ENCODE measurements around the gene TRAF3. TPM values are rescaled to one million over a fixed set of nuclear protein-coding genes. Genes with fewer than 3 reads are reported as not detected.

TRAF3 gene
- total RNA-seq, 2 experiments from 2014 or later, result 39.1 to 40.2 TPM

DNA sequence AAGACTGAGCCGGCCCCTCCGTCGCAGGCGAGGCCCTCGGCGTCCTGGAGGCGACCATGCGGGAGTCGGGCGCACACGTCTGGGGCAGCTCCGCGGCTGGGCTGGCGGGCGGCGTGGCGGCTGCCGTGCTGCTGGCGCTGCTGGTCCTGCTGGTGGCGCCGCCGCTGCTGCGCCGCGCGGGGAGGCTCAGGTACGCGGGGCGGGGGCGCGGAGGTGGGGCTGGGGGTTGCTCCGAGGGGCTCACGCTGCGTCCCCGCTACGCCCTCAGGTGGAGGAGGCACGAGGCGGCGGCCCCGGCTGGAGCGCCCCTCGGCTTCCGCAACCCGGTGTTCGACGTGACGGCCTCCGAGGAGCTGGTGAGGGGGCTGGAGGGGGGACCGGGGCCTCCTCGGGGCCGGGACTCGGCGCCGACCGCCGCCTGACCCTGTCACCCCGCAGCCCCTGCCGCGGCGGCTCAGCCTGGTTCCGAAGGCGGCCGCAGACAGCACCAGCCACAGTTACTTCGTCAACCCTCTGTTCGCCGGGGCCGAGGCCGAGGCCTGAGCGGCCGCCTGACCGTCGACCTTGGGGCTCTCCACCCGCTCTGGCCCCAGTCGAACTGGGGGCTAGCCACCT, 153.0 kb downstream of the TRAF3 start:
- ATAC-seq (no peak), DNase-seq (no peak)
- POLR2A ChIA-PET, result interaction anchor here (1.0 kb wide), 1 partner anchor 221 kb away, joined by 3 read pairs; no protein-coding TSS in a partner anchor
- CTCF ChIA-PET, result interaction anchor here (1.1 kb wide), 2 partner anchors 8 to 12 kb away, joined by 3 read pairs; partner anchors contain the start of gene AMN
- intact Hi-C loops (cut with micrococcal nuclease), result no loop called here
- Mint-ChIP-seq H3K9me3 (no peaks in the 10 kb centered on the region), H3K4me3 (no peak overlapping the region), H3K27me3 (peaks cover 19% of the 10 kb centered on the region), H3K27ac (no peak overlapping the region), H3K4me1 (ENCODE audit: low read depth) (peaks cover 3% of the 10 kb centered on the region), H3K36me3 (ENCODE audit: low read depth) (no peaks in the 10 kb centered on the region)
- TF ChIP-seq, protein P1, sequence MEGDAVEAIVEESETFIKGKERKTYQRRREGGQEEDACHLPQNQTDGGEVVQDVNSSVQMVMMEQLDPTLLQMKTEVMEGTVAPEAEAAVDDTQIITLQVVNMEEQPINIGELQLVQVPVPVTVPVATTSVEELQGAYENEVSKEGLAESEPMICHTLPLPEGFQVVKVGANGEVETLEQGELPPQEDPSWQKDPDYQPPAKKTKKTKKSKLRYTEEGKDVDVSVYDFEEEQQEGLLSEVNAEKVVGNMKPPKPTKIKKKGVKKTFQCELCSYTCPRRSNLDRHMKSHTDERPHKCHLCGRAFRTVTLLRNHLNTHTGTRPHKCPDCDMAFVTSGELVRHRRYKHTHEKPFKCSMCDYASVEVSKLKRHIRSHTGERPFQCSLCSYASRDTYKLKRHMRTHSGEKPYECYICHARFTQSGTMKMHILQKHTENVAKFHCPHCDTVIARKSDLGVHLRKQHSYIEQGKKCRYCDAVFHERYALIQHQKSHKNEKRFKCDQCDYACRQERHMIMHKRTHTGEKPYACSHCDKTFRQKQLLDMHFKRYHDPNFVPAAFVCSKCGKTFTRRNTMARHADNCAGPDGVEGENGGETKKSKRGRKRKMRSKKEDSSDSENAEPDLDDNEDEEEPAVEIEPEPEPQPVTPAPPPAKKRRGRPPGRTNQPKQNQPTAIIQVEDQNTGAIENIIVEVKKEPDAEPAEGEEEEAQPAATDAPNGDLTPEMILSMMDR (IDR thresholded peaks at IDR 0.05), result no peak

DNA sequence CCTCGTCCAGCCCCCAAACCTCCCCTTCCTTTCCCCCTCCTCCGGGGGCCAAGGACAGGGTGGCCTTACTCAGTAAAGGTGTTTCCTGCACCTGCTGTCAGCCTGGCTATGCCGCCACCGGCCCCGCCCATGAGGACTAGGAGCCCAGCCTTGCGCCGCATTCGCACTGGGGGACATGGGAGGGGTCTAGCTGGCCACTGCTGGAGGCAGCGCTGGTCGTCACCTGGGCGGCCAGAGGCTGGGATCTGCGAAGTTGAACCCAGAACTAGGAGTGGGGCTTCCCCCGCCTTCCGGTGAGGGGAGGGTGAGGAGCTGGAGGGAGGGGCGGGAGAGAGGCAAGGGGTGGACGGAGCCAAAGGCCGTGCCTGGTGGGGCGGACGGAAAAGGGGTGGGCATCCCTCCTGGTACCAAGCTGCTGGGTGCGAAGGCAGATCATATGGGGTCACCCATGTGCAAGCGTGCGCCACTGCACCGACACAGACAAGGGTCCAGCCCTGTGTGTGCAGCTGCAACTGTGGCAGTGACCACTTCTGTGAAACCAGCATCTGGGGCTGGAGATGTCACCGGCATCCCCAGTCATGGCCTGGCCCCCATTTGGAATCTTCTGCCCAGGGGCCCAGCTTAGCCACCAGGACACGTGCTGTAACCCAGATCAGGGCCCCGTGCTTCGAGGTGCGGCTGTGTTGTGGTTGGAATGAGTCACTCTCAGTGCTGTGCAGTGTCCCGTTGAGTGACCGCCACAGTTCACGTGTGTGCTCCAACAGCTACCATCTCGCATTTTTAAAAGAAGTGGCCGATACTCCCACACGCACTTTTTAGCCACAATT, 153.7 kb downstream of the TRAF3 start:
- Mint-ChIP-seq H3K4me3 (no peak overlapping the region), H3K4me1 (ENCODE audit: low read depth) (peaks cover 3% of the 10 kb centered on the region), H3K9me3 (no peaks in the 10 kb centered on the region), H3K27me3 (peaks cover 17% of the 10 kb centered on the region), H3K36me3 (ENCODE audit: low read depth) (no peaks in the 10 kb centered on the region), H3K27ac (no peak overlapping the region)
- ATAC-seq (no peak), DNase-seq (no peak)
- POLR2A ChIA-PET, result interaction anchor here (0.6 to 1.0 kb wide), 2 partner anchors 40 to 222 kb away, joined by 3 read pairs; no protein-coding TSS in a partner anchor
- intact Hi-C loops (cut with micrococcal nuclease), result no loop called here
- CTCF ChIA-PET, result interaction anchor here (0.8 to 1.1 kb wide), 3 partner anchors 9 to 59 kb away, joined by 3 read pairs; partner anchors contain the start of gene AMN
- TF ChIP-seq, protein P1 (IDR thresholded peaks at IDR 0.05), result no peak

DNA sequence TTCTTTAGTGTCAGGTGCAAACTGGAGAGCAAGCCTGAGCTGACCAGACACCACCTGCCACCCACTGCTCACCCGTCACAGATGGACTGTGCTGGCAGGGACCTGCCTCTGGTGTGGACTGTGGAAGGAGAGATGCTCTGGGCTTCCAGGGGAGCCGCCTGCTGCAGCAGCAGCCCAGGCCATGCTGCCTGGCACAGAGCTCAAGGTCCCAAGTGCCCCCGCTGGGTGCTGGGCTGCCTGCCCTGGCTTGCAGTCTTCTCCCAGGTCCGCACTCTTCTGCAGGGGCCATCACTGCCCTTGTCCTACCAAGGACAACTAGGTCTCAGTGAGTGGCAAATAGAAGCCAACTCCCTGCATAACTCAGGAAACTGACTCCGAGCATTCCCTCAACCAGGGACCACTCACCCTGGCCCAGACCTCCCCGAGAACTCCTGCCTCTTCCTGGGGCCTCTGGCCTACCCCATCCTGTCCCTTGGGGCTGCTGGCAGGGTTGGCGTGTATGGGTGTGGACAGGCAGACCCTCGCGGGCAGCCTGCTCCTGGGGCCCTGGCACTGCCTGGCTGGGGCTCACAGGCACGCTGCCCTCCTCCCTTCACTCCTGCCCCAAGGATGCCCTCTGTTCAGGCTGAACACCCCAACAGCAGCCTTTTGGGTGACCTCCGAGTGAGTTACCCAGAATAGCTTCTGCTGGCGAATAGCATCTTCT, 154.5 kb downstream of the TRAF3 start:
- Mint-ChIP-seq H3K27me3 (peaks cover 14% of the 10 kb centered on the region), H3K4me3 (no peak overlapping the region), H3K4me1 (ENCODE audit: low read depth) (peaks cover 3% of the 10 kb centered on the region), H3K27ac (no peak overlapping the region), H3K36me3 (ENCODE audit: low read depth) (no peaks in the 10 kb centered on the region), H3K9me3 (no peaks in the 10 kb centered on the region)
- POLR2A ChIA-PET, result no interaction called here
- no peak for DNase-seq
- CTCF ChIA-PET, result interaction anchor here (0.8 kb wide), 1 partner anchor 60 kb away, joined by 3 read pairs; no protein-coding TSS in a partner anchor
- TF ChIP-seq, protein P1 (IDR thresholded peaks at IDR 0.05), result no peak
- no peak for ATAC-seq
- intact Hi-C loops (cut with micrococcal nuclease), result no loop called here

DNA sequence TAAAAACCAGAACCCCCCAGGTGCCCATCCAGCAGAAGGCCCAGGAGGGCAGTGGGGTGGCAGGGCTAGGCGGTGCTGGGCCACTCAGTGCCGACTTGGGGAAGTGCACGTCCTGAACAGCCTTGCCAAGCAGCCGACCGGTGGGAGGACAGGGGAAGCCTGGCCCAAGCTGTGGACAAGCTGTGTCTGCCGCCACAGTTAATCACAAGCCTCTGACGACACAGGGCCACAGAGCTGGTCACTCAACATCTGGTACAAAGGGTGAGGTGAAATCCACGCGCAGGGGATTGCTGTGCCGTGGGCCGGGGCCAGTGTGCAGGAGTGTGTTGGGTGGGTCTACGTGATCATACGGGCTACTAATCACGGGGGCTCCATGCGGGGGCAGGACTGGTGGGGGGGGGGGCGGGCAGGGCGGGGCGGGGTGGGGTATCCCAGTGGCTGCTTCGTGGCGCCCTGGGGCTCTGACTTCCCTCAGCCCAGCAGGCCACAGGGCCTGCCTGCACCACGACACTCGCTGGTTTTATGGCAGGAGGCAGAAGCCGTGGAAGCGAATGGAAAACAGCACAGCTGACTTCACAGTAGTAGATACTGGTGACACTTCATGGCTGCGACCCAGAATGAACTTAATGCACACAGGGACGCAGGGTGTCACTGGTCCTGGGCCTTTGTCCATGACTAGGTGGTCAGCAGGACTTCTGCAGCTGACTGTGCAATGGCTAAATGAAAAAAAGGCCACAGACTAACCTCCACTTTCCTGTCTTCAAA, 155.4 kb downstream of the TRAF3 start:
- CTCF ChIA-PET, result interaction anchor here (0.9 kb wide), 1 partner anchor 238 kb away, joined by 3 read pairs; no protein-coding TSS in a partner anchor
- intact Hi-C loops (cut with micrococcal nuclease), result no loop called here
- TF ChIP-seq, protein P1 (IDR thresholded peaks at IDR 0.05), result no peak

More for the DNA sequence above, 155.4 kb downstream of the TRAF3 start:
- no peaks in the 10 kb centered on the region for H3K9me3 Mint-ChIP-seq
- no peak overlapping the region for H3K27ac Mint-ChIP-seq
- H3K36me3 Mint-ChIP-seq (ENCODE audit: low read depth), result no peaks in the 10 kb centered on the region
- ATAC-seq (no peak), DNase-seq (no peak)
- POLR2A ChIA-PET, result no interaction called here
- H3K27me3 Mint-ChIP-seq, result peaks cover 8% of the 10 kb centered on the region
- H3K4me3 Mint-ChIP-seq, result no peak overlapping the region
- H3K4me1 Mint-ChIP-seq (ENCODE audit: low read depth), result peaks cover 3% of the 10 kb centered on the region
